H1 (cell line): ENCODE measurements around the gene ASB11. TPM values are rescaled to one million over a fixed set of nuclear protein-coding genes. Genes with fewer than 3 reads are reported as not detected.

Source experiments
- CTCF ChIA-PET: fragments of 300-600 bp; sonication (Branson Sonifier 250); formaldehyde crosslinking; loops from one replicate; lab custom pipeline; 2021; ENCODE audit not compliant: partially characterized antibody; lab: Charles Lee
- POLR2A ChIA-PET: fragments of 300-600 bp; sonication (Branson Sonifier 250); formaldehyde crosslinking; loops from one replicate; lab custom pipeline; 2021; ENCODE audit warnings: inconsistent platforms; ENCODE audit not compliant: partially characterized antibody; lab: Charles Lee
- DNase-seq, 2 experiments: peaks; one replicate each; pipeline versions ENCODE4 v3.0.0 to v3.0.0-alpha.2; 2010 to 2022; ENCODE audit warnings: low spot score in 2 of 2, low read depth in 1 of 2, mixed read lengths in 1 of 2
- FAIRE-seq: peaks from 2 replicates; lab custom pipeline; 2011; peaks lifted over from hg19 to GRCh38; lab: Jason Lieb, UNC
- H2AFZ ChIP-seq: 2 replicates; pipeline ENCODE4 v1.8.1; 2012; ENCODE audit warnings: low read length, inconsistent platforms
- H2AK5ac ChIP-seq: 2 replicates; pipeline ENCODE4 v1.6.1; 2013; ENCODE audit warnings: low read depth, low read length
- H2BK120ac ChIP-seq: replicated peaks from 2 replicates; pipeline ENCODE3; 2013; ENCODE audit warnings: low read depth, low read length, inconsistent platforms
- H2BK12ac ChIP-seq: 2 replicates; pipeline ENCODE4 v1.6.1; 2013; ENCODE audit warnings: low read depth, low read length
- H2BK15ac ChIP-seq: 2 replicates; pipeline ENCODE4 v1.6.1; 2013; ENCODE audit warnings: low read length
- H2BK20ac ChIP-seq: 2 replicates; pipeline ENCODE4 v1.6.1; 2013; ENCODE audit warnings: low read length
- H2BK5ac ChIP-seq: 2 replicates; pipeline ENCODE4 v1.6.1; 2013; ENCODE audit warnings: low read depth, low read length
- H3K14ac ChIP-seq: 2 replicates; pipeline ENCODE4 v1.6.1; 2013; ENCODE audit warnings: inconsistent platforms; ENCODE audit not compliant: insufficient read length
- H3K18ac ChIP-seq: 2 replicates; pipeline ENCODE4 v1.6.1; 2013; ENCODE audit warnings: low read length; ENCODE audit errors: extremely low read depth
- H3K23ac ChIP-seq: 2 replicates; pipeline ENCODE4 v1.6.1; 2013; ENCODE audit warnings: inconsistent platforms; ENCODE audit not compliant: insufficient read length
- H3K23me2 ChIP-seq: 2 replicates; pipeline ENCODE4 v1.6.1; 2013; ENCODE audit warnings: low read depth, low read length
- H3K27ac ChIP-seq: 2 replicates; pipeline ENCODE4 v1.6.1; 2011; ENCODE audit warnings: low read depth, low read length, inconsistent platforms
- H3K27me3 ChIP-seq, 4 experiments: replicated peaks in 1 of 4; 1 replicate in 1 of 4; 2 replicates in 3 of 4; pipeline versions ENCODE4 v1.6.1 to v1.8.1; 2011 to 2013; ENCODE audit warnings: low read length in 3 of 4, mild to moderate bottlenecking in 3 of 4, inconsistent platforms in 2 of 4, mixed read lengths in 2 of 4, moderate library complexity in 1 of 4; ENCODE audit not compliant: control insufficient read depth in 3 of 4, insufficient read depth in 3 of 4; ENCODE audit errors: extremely low read depth in 1 of 4
- H3K36me3 ChIP-seq, 4 experiments: 2 replicates each; pipeline versions ENCODE4 v1.6.1 to v1.8.1; 2011 to 2013; ENCODE audit warnings: mild to moderate bottlenecking in 4 of 4, low read length in 3 of 4, moderate library complexity in 2 of 4, control low read depth in 1 of 4, inconsistent platforms in 1 of 4; ENCODE audit not compliant: insufficient read depth in 4 of 4, control insufficient read depth in 2 of 4
- H3K4ac ChIP-seq: replicated peaks from 2 replicates; pipeline ENCODE3; 2013; ENCODE audit warnings: low read length, low read depth, mixed read lengths, inconsistent platforms; ENCODE audit not compliant: insufficient read length
- H3K4me1 ChIP-seq, 4 experiments: replicated peaks in 1 of 4; 1 replicate in 1 of 4; 2 replicates in 3 of 4; pipeline versions ENCODE4 v1.6.1 to v1.8.1; 2011 to 2013; ENCODE audit warnings: low read length in 3 of 4, inconsistent platforms in 2 of 4, mixed read lengths in 1 of 4; ENCODE audit not compliant: insufficient read depth in 4 of 4, control insufficient read depth in 3 of 4
- H3K4me2 ChIP-seq, 2 experiments: 2 replicates each; pipeline versions ENCODE4 v1.6.1 to v1.8.1; 2011 to 2013; ENCODE audit warnings: low read depth in 2 of 2, low read length in 2 of 2, control low read depth in 1 of 2, inconsistent platforms in 1 of 2, mild to moderate bottlenecking in 1 of 2; ENCODE audit not compliant: insufficient read depth in 1 of 2
- H3K4me3 ChIP-seq, 4 experiments: fragments of 200-600, 300-600 bp in 1 of 4; sonication (generic), shearing (Covaris generic), sonication (Bioruptor Twin) in 1 of 4; 2 replicates each; pipeline versions ENCODE4 v1.5.1 to v1.8.1; 2011 to 2016; ENCODE audit warnings: low read length in 4 of 4, low read depth in 3 of 4, control low read depth in 2 of 4, inconsistent platforms in 2 of 4, mild to moderate bottlenecking in 2 of 4, mixed read lengths in 1 of 4, moderate library complexity in 1 of 4; ENCODE audit not compliant: insufficient read depth in 2 of 4; ENCODE audit errors: extremely low read depth in 1 of 4
- H3K56ac ChIP-seq: replicated peaks from 2 replicates; pipeline ENCODE3; 2013; ENCODE audit warnings: low read depth, mild to moderate bottlenecking, mixed read lengths, low read length, inconsistent platforms; ENCODE audit not compliant: insufficient read length
- H3K79me1 ChIP-seq: 2 replicates; pipeline ENCODE4 v1.6.1; 2013; ENCODE audit warnings: low read depth, low read length, control low read depth
- H3K79me2 ChIP-seq, 2 experiments: 2 replicates each; pipeline versions ENCODE4 v1.6.1 to v1.8.1; 2012 to 2013; ENCODE audit warnings: low read length in 2 of 2, mild to moderate bottlenecking in 2 of 2, inconsistent platforms in 1 of 2; ENCODE audit not compliant: insufficient read depth in 2 of 2, control insufficient read depth in 1 of 2
- H3K9ac ChIP-seq, 4 experiments: replicated peaks in 1 of 4; 1 replicate in 1 of 4; 2 replicates in 3 of 4; pipeline versions ENCODE4 v1.6.1 to v1.8.1; 2011 to 2013; ENCODE audit warnings: low read depth in 3 of 4, low read length in 3 of 4, control low read depth in 2 of 4, mild to moderate bottlenecking in 2 of 4, moderate library complexity in 2 of 4, inconsistent platforms in 1 of 4; ENCODE audit errors: extremely low read depth in 1 of 4
- H3K9me3 ChIP-seq, 2 experiments: 2 replicates each; pipeline versions ENCODE4 v1.6.1 to v1.8.1; 2012 to 2013; ENCODE audit warnings: mild to moderate bottlenecking in 2 of 2, moderate library complexity in 2 of 2, control low read depth in 1 of 2, inconsistent platforms in 1 of 2, low read depth in 1 of 2, low read length in 1 of 2, mixed read lengths in 1 of 2; ENCODE audit not compliant: insufficient read depth in 2 of 2
- H4K20me1 ChIP-seq, 2 experiments: replicated peaks in 1 of 2; 2 replicates each; pipeline versions ENCODE3 to v1.8.1; 2011 to 2013; ENCODE audit warnings: inconsistent platforms in 2 of 2, low read length in 2 of 2, mild to moderate bottlenecking in 1 of 2; ENCODE audit not compliant: insufficient read depth in 2 of 2, control insufficient read depth in 1 of 2
- H4K5ac ChIP-seq: 2 replicates; pipeline ENCODE4 v1.6.1; 2013; ENCODE audit warnings: low read length, low read depth, mixed read lengths, inconsistent platforms; ENCODE audit not compliant: insufficient read length
- H4K8ac ChIP-seq: 2 replicates; pipeline ENCODE4 v1.8.0; 2013; ENCODE audit warnings: mild to moderate bottlenecking, moderate library complexity, low read length, inconsistent platforms; ENCODE audit not compliant: insufficient read depth; ENCODE audit errors: extremely low read depth
- H4K91ac ChIP-seq: replicated peaks from 2 replicates; pipeline ENCODE3; 2013; ENCODE audit warnings: low read length, mixed read lengths, inconsistent platforms; ENCODE audit not compliant: insufficient read length
- EP300 ChIP-seq, 2 experiments: IDR thresholded peaks; 1 replicate in 1 of 2; 2 replicates in 1 of 2; pipeline ENCODE4 v1.6.1; 2011 to 2012; ENCODE audit warnings: low read depth in 2 of 2, low read length in 2 of 2, mild to moderate bottlenecking in 2 of 2, borderline replicate concordance in 1 of 2, inconsistent platforms in 1 of 2, moderate library complexity in 1 of 2
- EZH2 ChIP-seq: fragments of 200-600 bp; sonication (generic); IDR thresholded peaks from 2 replicates; pipeline ENCODE4 v1.7.1; 2012; ENCODE audit warnings: low read depth, mild to moderate bottlenecking, moderate library complexity, low read length, inconsistent platforms; ENCODE audit not compliant: severe bottlenecking
- FOSL1 ChIP-seq: IDR thresholded peaks from 2 replicates; pipeline ENCODE4 v1.6.1; 2011; ENCODE audit warnings: mild to moderate bottlenecking, low read depth, low read length, moderate library complexity; ENCODE audit not compliant: insufficient read depth
- HDAC6 ChIP-seq: IDR thresholded peaks from one replicate; pipeline ENCODE4 v1.7.1; 2012; ENCODE audit warnings: low read depth, mild to moderate bottlenecking, inconsistent platforms, low read length, moderate library complexity
- PHF8 ChIP-seq: fragments of 200-600 bp; sonication (generic); conservative IDR thresholded peaks from 2 replicates; pipeline ENCODE4 v1.7.1; 2012; ENCODE audit warnings: low read depth, mild to moderate bottlenecking, inconsistent platforms, low read length, moderate library complexity
- POLR2A ChIP-seq, 2 experiments: IDR thresholded peaks; 1 replicate in 1 of 2; 2 replicates in 1 of 2; pipeline ENCODE4 v1.6.1; 2011; ENCODE audit warnings: low read depth in 2 of 2, low read length in 2 of 2, mild to moderate bottlenecking in 2 of 2; ENCODE audit errors: control extremely low read depth in 1 of 2
- SAP30 ChIP-seq: fragments of 300-600 bp; sonication (generic); IDR thresholded peaks from 2 replicates; pipeline ENCODE4 v1.7.1; 2012; ENCODE audit warnings: low read length, moderate library complexity, mild to moderate bottlenecking, inconsistent platforms; ENCODE audit not compliant: insufficient read depth, insufficient replicate concordance
- SIX5 ChIP-seq: IDR thresholded peaks from 2 replicates; pipeline ENCODE4 v1.6.1; 2011; ENCODE audit warnings: mild to moderate bottlenecking, low read depth, low read length
- TBP ChIP-seq: IDR thresholded peaks from 2 replicates; pipeline ENCODE4 v1.6.1; 2011; ENCODE audit warnings: low read depth, low read length, improper control_type of control experiment
- WGBS, 2 experiments: shearing (Covaris generic) in 1 of 2; methylation state at CpG; one replicate each; pipeline versions ENCODE4 v1.1.6 to v1.1.7; 2013 to 2015; ENCODE audit warnings: low lambda C conversion rate in 2 of 2, mixed read lengths in 2 of 2, inconsistent platforms in 1 of 2, low coverage in 1 of 2, missing lambda C conversion rate in 1 of 2; ENCODE audit not compliant: insufficient replicate concordance in 2 of 2, insufficient coverage in 1 of 2, insufficient read length in 1 of 2; ENCODE audit errors: extremely low coverage in 1 of 2, missing lambda C conversion rate in 1 of 2; 5-methylcytosine and 5-hydroxymethylcytosine counted together
- polyA plus RNA-seq, 7 experiments: library from polyadenylated mRNA; depleted of rRNA in 3 of 7; stranded (reverse) in 5 of 7; unstranded in 2 of 7; fragments of >200 nt in 5 of 7; fragments of 200-250 nt in 2 of 7; gene quantifications; 1 replicate in 5 of 7; 2 replicates in 1 of 7; 4 replicates in 1 of 7; pipeline versions ENCODE4 v1.2.1 to v1.2.3, GENCODE V29; 2011 to 2013; ENCODE audit warnings: missing spikeins in 2 of 7, mixed read lengths in 2 of 7
- total RNA-seq: library from RNA; stranded (reverse); fragmentation: NEBNext Ultra II Directional; extraction: Animal tissue kit (Norgen Biotek cat#: 25700); gene quantifications from 2 replicates; pipeline ENCODE4 v1.2.1, GENCODE V29; 2021
- TF ChIP-seq, protein P1 (sequence below): IDR thresholded peaks from 2 replicates; pipeline ENCODE4 v1.6.1; 2011; ENCODE audit warnings: low read depth, mild to moderate bottlenecking, low read length; ENCODE audit not compliant: insufficient read depth
- TF ChIP-seq, protein P2 (sequence below): IDR thresholded peaks from 2 replicates; pipeline ENCODE4 v1.6.1; 2012; ENCODE audit warnings: inconsistent platforms

The ASB11 gene
- total and polyA plus RNA-seq, 2 of the 8 experiments (the other 6 are each of a cell fraction or from before 2014, with no cell fraction given): not detected

GRCh38 chrX:15358533-15358932 lies 43.1 kb upstream of the ASB11 start:
- H3K79me1 ChIP-seq: no peaks in the 10 kb centered on the region
- H3K27ac ChIP-seq: no peak overlapping the region
- H2AK5ac ChIP-seq: no peak overlapping the region
- H3K4ac ChIP-seq: no peak overlapping the region
- H3K27me3 ChIP-seq: no peaks in the 10 kb centered on the region
- TF ChIP-seq TBP (no peak), EZH2 (no peak), PHF8 (no peak), SIX5 (no peak), POLR2A (IDR thresholded peaks at IDR 0.05; ENCODE audit: control extremely low read depth in 1 of 2, low read depth in 2 of 2, low read length in 2 of 2) (no peak), EP300 (IDR thresholded peaks at IDR 0.05; ENCODE audit: borderline replicate concordance in 1 of 2, low read depth in 2 of 2, low read length in 2 of 2) (no peak), SAP30 (no peak), HDAC6 (no peak), FOSL1 (no peak)
- TF ChIP-seq, protein P1, sequence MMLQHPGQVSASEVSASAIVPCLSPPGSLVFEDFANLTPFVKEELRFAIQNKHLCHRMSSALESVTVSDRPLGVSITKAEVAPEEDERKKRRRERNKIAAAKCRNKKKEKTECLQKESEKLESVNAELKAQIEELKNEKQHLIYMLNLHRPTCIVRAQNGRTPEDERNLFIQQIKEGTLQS: no peak
- TF ChIP-seq, protein P2, sequence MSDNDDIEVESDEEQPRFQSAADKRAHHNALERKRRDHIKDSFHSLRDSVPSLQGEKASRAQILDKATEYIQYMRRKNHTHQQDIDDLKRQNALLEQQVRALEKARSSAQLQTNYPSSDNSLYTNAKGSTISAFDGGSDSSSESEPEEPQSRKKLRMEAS: no peak
- TF ChIP-seq, all 59 proteins: peak for 0
- H3K23me2 ChIP-seq: no peaks in the 10 kb centered on the region
- no peak overlapping the region for H3K23ac ChIP-seq
- H3K4me3 ChIP-seq: no peak overlapping the region
- no peak overlapping the region for H2AFZ ChIP-seq
- H3K18ac ChIP-seq: no peak overlapping the region
- no peak overlapping the region for H2BK15ac ChIP-seq
- H2BK20ac ChIP-seq: no peak overlapping the region
- H3K9ac ChIP-seq: no peak overlapping the region
- H3K9me3 ChIP-seq: no peaks in the 10 kb centered on the region
- H3K14ac ChIP-seq: no peak overlapping the region
- H3K4me1 ChIP-seq: no peaks in the 10 kb centered on the region
- no peaks in the 10 kb centered on the region for H3K79me2 ChIP-seq
- CTCF ChIA-PET: interaction anchor here (0.5 to 2.6 kb wide), 3 partner anchors 9 to 206 kb away, joined by 3 to 13 read pairs (median 6); no protein-coding TSS in a partner anchor
- H4K8ac ChIP-seq: no peak overlapping the region
- no peaks in the 10 kb centered on the region for H3K36me3 ChIP-seq
- FAIRE-seq (no peak), DNase-seq (no peak)
- H3K56ac ChIP-seq: no peak overlapping the region
- H4K91ac ChIP-seq: no peak overlapping the region
- no peak overlapping the region for H2BK5ac ChIP-seq
- POLR2A ChIA-PET: no interaction called here
- no peak overlapping the region for H2BK120ac ChIP-seq
- no peak overlapping the region for H3K4me2 ChIP-seq
- WGBS, 2 experiments: 84% methylated on average over 2 of the region's 2 CpGs; no CpG with 5 or more reads in 1 of the 2 experiments
- H4K20me1 ChIP-seq: no peaks in the 10 kb centered on the region
- H2BK12ac ChIP-seq: no peak overlapping the region
- H4K5ac ChIP-seq: no peak overlapping the region
